ENCODE results near the gene RRP1B. TPM values are rescaled to one million over a fixed set of nuclear protein-coding genes. Genes with fewer than 3 reads are reported as not detected.

Gene RRP1B
- total RNA-seq, 3 donors from 2014 or later: 17.1 to 22.6 (median 22.1) TPM

DNA sequence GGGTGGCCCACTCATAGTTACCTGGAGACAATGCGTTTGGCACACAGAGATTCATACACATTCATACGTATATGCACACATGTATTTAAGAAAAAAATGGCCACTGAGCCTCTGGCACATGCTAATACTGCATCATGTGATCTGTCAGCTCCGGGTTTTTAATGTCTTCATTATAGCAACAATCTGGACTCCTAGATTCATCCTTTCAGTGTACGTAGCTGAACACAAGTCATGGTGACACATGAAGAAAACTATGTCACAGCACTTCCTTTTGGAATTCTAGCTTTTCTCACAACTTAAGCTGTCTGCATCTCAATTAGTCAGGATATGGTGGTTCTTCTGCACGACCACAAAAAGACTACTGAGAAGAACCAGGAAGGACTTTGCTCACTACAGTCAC is 24.7 kb upstream of the RRP1B start:
- TF ChIP-seq CTCF (IDR thresholded peaks at IDR 0.05) (no peak), POLR2AphosphoS5 (IDR thresholded peaks at IDR 0.05) (no peak), POLR2A (IDR thresholded peaks at IDR 0.05) (no peak)
- intact Hi-C loops (cut with DNase I; ENCODE audit: low total_unique reads): no loop called here
- H3K27me3 ChIP-seq: no peaks in the 10 kb centered on the region
- no peak for DNase-seq (ENCODE audit: low spot score in 2 of 2)
- no peaks in the 10 kb centered on the region for H3K4me1 ChIP-seq
- H3K9me3 ChIP-seq: no peaks in the 10 kb centered on the region
- H3K36me3 ChIP-seq: no peaks in the 10 kb centered on the region
- no peak overlapping the region for H3K4me3 ChIP-seq
- H3K27ac ChIP-seq: no peak overlapping the region

GRCh38 chr21:43635436-43635835 is 23.9 kb upstream of the RRP1B start:
- TF ChIP-seq POLR2AphosphoS5 (IDR thresholded peaks at IDR 0.05): no peak
- TF ChIP-seq CTCF (IDR thresholded peaks at IDR 0.05): no peak
- no peak for TF ChIP-seq POLR2A (IDR thresholded peaks at IDR 0.05)
- H3K27ac ChIP-seq: no peak overlapping the region
- no peak for DNase-seq (ENCODE audit: low spot score in 2 of 2)
- no peak overlapping the region for H3K4me3 ChIP-seq
- no peaks in the 10 kb centered on the region for H3K36me3 ChIP-seq
- intact Hi-C loops (cut with DNase I; ENCODE audit: low total_unique reads): no loop called here
- H3K9me3 ChIP-seq: no peaks in the 10 kb centered on the region
- no peaks in the 10 kb centered on the region for H3K27me3 ChIP-seq
- H3K4me1 ChIP-seq: no peaks in the 10 kb centered on the region

DNA sequence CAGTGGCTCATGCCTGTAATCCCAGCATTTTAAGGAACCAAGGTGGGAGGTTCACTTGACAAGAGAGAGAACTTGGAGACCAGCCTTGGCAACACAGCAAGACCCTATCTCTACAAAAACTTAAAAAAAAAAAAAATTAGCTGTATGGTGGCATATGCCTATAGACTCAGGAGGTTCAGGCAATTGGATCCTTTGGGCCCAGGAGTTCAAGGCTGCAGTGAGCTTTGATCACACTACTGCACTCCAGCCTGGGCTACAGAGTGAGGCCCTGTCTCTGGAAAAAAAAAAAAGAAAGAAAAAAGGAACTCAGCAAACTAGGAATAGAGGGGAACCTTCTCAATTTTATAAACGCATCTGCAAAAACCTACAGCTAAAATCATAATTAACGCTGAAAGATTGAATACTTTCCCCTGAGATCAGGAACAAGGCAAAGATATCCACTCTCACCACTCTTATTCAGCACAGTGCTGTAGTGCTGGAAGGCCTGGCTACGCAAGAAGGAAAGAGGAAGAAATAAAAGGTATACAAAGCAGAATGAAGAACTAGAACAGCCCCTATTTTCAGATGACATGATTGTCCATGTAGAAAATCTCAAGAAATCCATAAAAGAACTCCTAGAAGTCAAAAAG is 21.7 kb upstream of the RRP1B start:
- H3K4me1 ChIP-seq: no peaks in the 10 kb centered on the region
- no peaks in the 10 kb centered on the region for H3K36me3 ChIP-seq
- no peak overlapping the region for H3K27ac ChIP-seq
- intact Hi-C loops (cut with DNase I; ENCODE audit: low total_unique reads): no loop called here
- no peak for DNase-seq (ENCODE audit: low spot score in 2 of 2)
- no peaks in the 10 kb centered on the region for H3K27me3 ChIP-seq
- no peaks in the 10 kb centered on the region for H3K9me3 ChIP-seq
- H3K4me3 ChIP-seq: no peak overlapping the region
- no peak for TF ChIP-seq POLR2A (IDR thresholded peaks at IDR 0.05)
- no peak for TF ChIP-seq CTCF (IDR thresholded peaks at IDR 0.05)
- TF ChIP-seq POLR2AphosphoS5 (IDR thresholded peaks at IDR 0.05): no peak

GRCh38 chr21:43639470-43640353 is 19.6 kb upstream of the RRP1B start:
- Histone ChIP-seq H3K36me3 (no peaks in the 10 kb centered on the region), H3K9me3 (no peaks in the 10 kb centered on the region), H3K4me1 (no peaks in the 10 kb centered on the region), H3K27me3 (no peaks in the 10 kb centered on the region), H3K27ac (no peak overlapping the region), H3K4me3 (no peak overlapping the region)
- no peak for TF ChIP-seq CTCF (IDR thresholded peaks at IDR 0.05)
- TF ChIP-seq POLR2A (IDR thresholded peaks at IDR 0.05): no peak
- intact Hi-C loops (cut with DNase I; ENCODE audit: low total_unique reads): no loop called here
- DNase-seq (ENCODE audit: low spot score in 2 of 2): no peak

GRCh38 chr21:43640400-43640799 is 19.0 kb upstream of the RRP1B start:
- Histone ChIP-seq H3K27ac (no peak overlapping the region), H3K4me3 (no peak overlapping the region), H3K36me3 (no peaks in the 10 kb centered on the region), H3K27me3 (no peaks in the 10 kb centered on the region), H3K4me1 (no peaks in the 10 kb centered on the region), H3K9me3 (no peaks in the 10 kb centered on the region)
- intact Hi-C loops (cut with DNase I; ENCODE audit: low total_unique reads): no loop called here
- DNase-seq (ENCODE audit: low spot score in 2 of 2): no peak
- TF ChIP-seq POLR2AphosphoS5 (IDR thresholded peaks at IDR 0.05) (no peak), POLR2A (IDR thresholded peaks at IDR 0.05) (no peak), CTCF (IDR thresholded peaks at IDR 0.05) (no peak)
